Measurements from ENCODE around the gene USP35.
"Not testable (repeated sequence)": the region's sequence is repeated elsewhere in the genome, so short reads cannot be mapped to it uniquely, and the experiment has no call there.

Gene USP35

GRCh38 chr11:78218707-78219492 lies 30.2 kb downstream of the USP35 start:
- DNase-seq (ENCODE audit: insufficient read length, low spot score) (no peak), FAIRE-seq (no peak)
- TF ChIP-seq SPI1 (IDR thresholded peaks at IDR 0.05; ENCODE audit: low read depth, low read length) (no peak), POU2F2 (IDR thresholded peaks at IDR 0.05; ENCODE audit: low read depth, low read length) (no peak), POLR2AphosphoS5 (IDR thresholded peaks at IDR 0.05; ENCODE audit: low read depth, low read length) (no peak), POLR2A (IDR thresholded peaks at IDR 0.05; ENCODE audit: low read depth, low read length) (no peak), TAF1 (IDR thresholded peaks at IDR 0.05; ENCODE audit: low read depth, low read length) (no peak), PAX5 (IDR thresholded peaks at IDR 0.05; ENCODE audit: insufficient read depth, low read length, severe bottlenecking) (no peak)

- FAIRE-seq (no peak), DNase-seq (ENCODE audit: insufficient read length, low spot score) (no peak)
- TF ChIP-seq SPI1 (IDR thresholded peaks at IDR 0.05; ENCODE audit: low read depth, low read length) (no peak), TAF1 (IDR thresholded peaks at IDR 0.05; ENCODE audit: low read depth, low read length) (no peak), POLR2AphosphoS5 (IDR thresholded peaks at IDR 0.05; ENCODE audit: low read depth, low read length) (no peak), PAX5 (IDR thresholded peaks at IDR 0.05; ENCODE audit: insufficient read depth, low read length, severe bottlenecking) (no peak), POLR2A (IDR thresholded peaks at IDR 0.05; ENCODE audit: low read depth, low read length) (no peak), POU2F2 (IDR thresholded peaks at IDR 0.05; ENCODE audit: low read depth, low read length) (no peak)
Observed at GRCh38 chr11:78219493-78220217, 30.9 kb downstream of the USP35 start.

GRCh38 chr11:78220218-78221157 lies 31.8 kb downstream of the USP35 start:
- FAIRE-seq = peak; percentile 16
- TF ChIP-seq SPI1 (IDR thresholded peaks at IDR 0.05; ENCODE audit: low read depth, low read length) (no peak), POU2F2 (IDR thresholded peaks at IDR 0.05; ENCODE audit: low read depth, low read length) (no peak), POLR2A (IDR thresholded peaks at IDR 0.05; ENCODE audit: low read depth, low read length) (no peak), PAX5 (IDR thresholded peaks at IDR 0.05; ENCODE audit: insufficient read depth, low read length, severe bottlenecking) (no peak), TAF1 (IDR thresholded peaks at IDR 0.05; ENCODE audit: low read depth, low read length) (no peak)
- DNase-seq (ENCODE audit: insufficient read length, low spot score) = no peak

GRCh38 chr11:78221396-78222315 lies 32.9 kb downstream of the USP35 start:
- TF ChIP-seq POLR2AphosphoS5 (IDR thresholded peaks at IDR 0.05; ENCODE audit: low read depth, low read length) (no peak), POU2F2 (IDR thresholded peaks at IDR 0.05; ENCODE audit: low read depth, low read length) (no peak), SPI1 (IDR thresholded peaks at IDR 0.05; ENCODE audit: low read depth, low read length) (no peak), PAX5 (IDR thresholded peaks at IDR 0.05; ENCODE audit: insufficient read depth, low read length, severe bottlenecking) (no peak), TAF1 (IDR thresholded peaks at IDR 0.05; ENCODE audit: low read depth, low read length) (no peak), POLR2A (IDR thresholded peaks at IDR 0.05; ENCODE audit: low read depth, low read length) (no peak)
- FAIRE-seq (peak; percentile 5), DNase-seq (ENCODE audit: insufficient read length, low spot score) (no peak)

DNA sequence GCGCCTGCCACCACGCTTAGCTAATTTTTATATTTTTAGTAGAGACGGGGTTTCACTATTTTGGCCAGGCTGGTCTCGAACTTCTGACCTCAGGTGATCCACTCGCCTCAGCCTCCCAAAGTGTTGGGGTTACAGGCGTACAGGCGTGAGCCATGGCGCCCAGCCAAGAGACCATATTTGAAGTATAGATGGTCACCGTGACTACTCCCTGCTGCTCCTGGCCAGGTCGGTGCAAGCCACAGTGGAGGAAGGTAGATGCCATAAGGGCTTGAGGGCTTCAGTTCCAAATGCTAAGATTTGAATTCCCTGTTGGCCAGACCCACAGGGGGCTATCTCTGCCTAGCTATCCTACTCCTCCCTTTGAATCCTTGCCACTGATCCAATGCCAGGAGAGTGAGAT lies 34.0 kb downstream of the USP35 start:
- FAIRE-seq; DNase-seq (ENCODE audit: insufficient read length, low spot score): not testable (repeated sequence)

DNA sequence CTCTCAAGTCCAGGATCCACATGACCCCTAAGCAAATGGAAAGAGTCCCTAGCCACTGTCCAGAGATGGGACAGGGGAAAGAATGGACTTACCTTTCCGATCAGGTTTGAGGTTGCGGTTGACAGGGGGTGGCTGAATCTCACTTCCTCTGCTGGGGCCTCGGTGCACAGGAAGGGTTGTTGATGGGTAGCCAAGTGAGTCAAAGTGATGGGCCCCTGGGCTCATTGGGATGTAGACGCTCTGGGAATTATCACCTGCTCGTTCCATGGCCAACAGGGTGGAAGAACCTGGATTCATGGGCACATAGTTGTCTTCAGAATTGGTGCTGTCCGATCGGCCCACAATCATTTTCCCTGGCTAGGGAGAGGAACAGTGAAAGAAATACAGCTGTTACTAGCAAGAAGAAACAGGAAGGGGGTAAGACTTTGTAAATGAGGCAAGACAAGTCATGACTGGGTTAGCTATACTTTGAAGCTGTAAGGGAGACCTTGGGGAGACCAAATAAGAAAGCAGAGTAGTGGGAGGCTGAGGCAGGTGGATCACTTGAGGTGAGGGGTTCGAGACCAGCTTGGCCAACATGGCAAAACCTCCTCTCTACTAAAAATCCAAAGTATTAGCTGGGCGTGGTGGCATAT lies 34.7 kb downstream of the USP35 start:
- DNase-seq (ENCODE audit: insufficient read length, low spot score) (peak; percentile 43), FAIRE-seq (peak; percentile 75)
- TF ChIP-seq POU2F2 (IDR thresholded peaks at IDR 0.05; ENCODE audit: low read depth, low read length) (peak; percentile 56; the same call in 1 of the 2 replicates), SPI1 (IDR thresholded peaks at IDR 0.05; ENCODE audit: low read depth, low read length) (peak; percentile 98), PAX5 (IDR thresholded peaks at IDR 0.05; ENCODE audit: insufficient read depth, low read length, severe bottlenecking) (peak; percentile 71), POLR2A (IDR thresholded peaks at IDR 0.05; ENCODE audit: low read depth, low read length) (no peak)

- TF ChIP-seq POU2F2 (IDR thresholded peaks at IDR 0.05; ENCODE audit: low read depth, low read length) (no peak), POLR2A (IDR thresholded peaks at IDR 0.05; ENCODE audit: low read depth, low read length) (no peak), POLR2AphosphoS5 (IDR thresholded peaks at IDR 0.05; ENCODE audit: low read depth, low read length) (no peak), SPI1 (IDR thresholded peaks at IDR 0.05; ENCODE audit: low read depth, low read length) (no peak), PAX5 (IDR thresholded peaks at IDR 0.05; ENCODE audit: insufficient read depth, low read length, severe bottlenecking) (no peak), TAF1 (IDR thresholded peaks at IDR 0.05; ENCODE audit: low read depth, low read length) (no peak)
- FAIRE-seq = no peak
- DNase-seq (ENCODE audit: insufficient read length, low spot score) = no peak
Observed at GRCh38 chr11:78224506-78224905, 35.8 kb downstream of the USP35 start.

GRCh38 chr11:78224906-78225420 lies 36.2 kb downstream of the USP35 start:
- TF ChIP-seq PAX5 (IDR thresholded peaks at IDR 0.05; ENCODE audit: insufficient read depth, low read length, severe bottlenecking) = no peak
- no peak for TF ChIP-seq TAF1 (IDR thresholded peaks at IDR 0.05; ENCODE audit: low read depth, low read length)
- TF ChIP-seq POLR2A (IDR thresholded peaks at IDR 0.05; ENCODE audit: low read depth, low read length) = no peak
- FAIRE-seq = no peak
- no peak for DNase-seq (ENCODE audit: insufficient read length, low spot score)

Measured in GM12891 (cell line).